ENCODE results near the gene NOP10. TPM values are rescaled to one million over a fixed set of nuclear protein-coding genes. Genes with fewer than 3 reads are reported as not detected.

Gene NOP10
- total RNA-seq, 2 experiments from 2014 or later, result 220 to 227 TPM

Small RNA genes lying within 50 kb of the gene (microRNA-seq; reads per million reads assigned to microRNA genes)
- not detected for gene MIR1233-1 (ENCODE audit: borderline microRNAs expressed, borderline replicate concordance)

Other genes starting within 250 kb of the NOP10 start
- gene EMC7, start 241.3 kb downstream of the NOP10 start, total RNA-seq, result 10 to 100 TPM; 51.8 to 56.2 TPM
- gene PGBD4, start 241.1 kb downstream of the NOP10 start, total RNA-seq, result 1 to 10 TPM; 2.0 TPM
- gene KATNBL1, start 133.0 kb downstream of the NOP10 start, total RNA-seq, result 10 to 100 TPM; 46.4 to 51.6 TPM
- gene EMC4, start 118.1 kb downstream of the NOP10 start, total RNA-seq, result 100 to 1,000 TPM; 100 to 102 TPM
- gene SLC12A6, start 5.4 kb downstream of the NOP10 start, total RNA-seq, result 10 to 100 TPM; 24.6 to 28.7 TPM
- under 1 TPM in 1 of 2 experiments, not detected in 1; 0.05 TPM for gene NUTM1, start 179 bp upstream of the NOP10 start, total RNA-seq
- 10 to 100 TPM; 63.5 to 66.8 TPM for gene LPCAT4, start 24.1 kb upstream of the NOP10 start, total RNA-seq
- gene GOLGA8A, start 94.7 kb upstream of the NOP10 start, total RNA-seq, result 10 to 100 TPM; 38.7 to 44.5 TPM
- 10 to 100 TPM; 66.5 to 67.2 TPM for gene GOLGA8B, start 240.5 kb upstream of the NOP10 start, total RNA-seq

All from activated naive CD4-positive, alpha-beta T cell treated with anti-CD3 and anti-CD28 coated beads for 36 hours (primary cell).